HG03342 (cell line): ENCODE measurements around the gene AFMID.
A peak's percentile ranks its signal among the peaks of the same experiment; 100 is the strongest.
"Not testable (repeated sequence)": the region's sequence is repeated elsewhere in the genome, so short reads cannot be mapped to it uniquely, and the experiment has no call there.

Experiments
- ATAC-seq: cut with Tn5 transposase; IDR thresholded peaks from one replicate; pipeline ENCODE4 v1.9.1; 2021; ENCODE audit warnings: mild to moderate bottlenecking, moderate library complexity; ENCODE audit not compliant: unreplicated experiment

AFMID gene

DNA sequence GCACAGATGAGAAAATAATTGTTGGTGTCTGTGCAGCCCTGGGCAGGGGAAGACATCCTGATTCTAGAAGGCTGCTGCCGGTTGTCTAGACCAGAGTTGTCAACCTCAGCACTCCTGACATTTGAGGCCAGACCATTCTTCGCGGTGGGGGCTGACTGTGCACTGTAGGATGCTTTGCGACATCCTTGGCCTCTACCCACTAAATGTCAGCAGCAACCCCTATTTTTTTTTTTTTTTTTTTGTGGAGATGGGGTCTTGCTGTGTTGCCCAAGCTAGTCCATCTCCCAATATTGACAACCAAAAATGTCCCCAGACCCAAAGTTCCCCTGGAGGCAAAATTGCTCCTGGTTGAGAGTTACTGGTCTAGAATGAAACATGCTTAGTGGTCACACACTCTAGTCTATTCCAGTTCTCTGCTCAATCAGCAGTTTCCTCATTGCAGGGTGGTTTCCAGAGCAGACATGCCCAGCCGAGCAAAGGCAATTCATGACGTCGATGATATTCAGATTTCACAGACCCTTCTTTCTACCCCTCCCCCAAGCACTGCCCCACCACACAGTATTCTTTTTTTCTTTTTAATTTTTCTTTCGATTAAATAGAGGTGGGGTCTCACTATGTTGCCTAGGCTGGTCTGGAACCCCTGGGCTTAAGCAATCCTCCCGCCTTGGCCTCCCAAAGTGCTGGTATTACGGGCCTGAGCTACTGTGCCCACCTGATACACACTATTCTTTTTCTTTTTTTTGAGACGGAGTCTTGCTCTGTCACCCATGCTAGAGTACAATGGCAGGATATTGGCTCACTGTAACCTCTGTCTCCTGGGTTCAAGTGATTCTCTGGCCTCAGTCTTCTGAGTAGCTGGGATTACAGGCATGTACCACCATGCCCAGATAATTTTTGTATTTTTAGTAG is 32.0 kb upstream of the AFMID start:
- ATAC-seq = no peak

DNA sequence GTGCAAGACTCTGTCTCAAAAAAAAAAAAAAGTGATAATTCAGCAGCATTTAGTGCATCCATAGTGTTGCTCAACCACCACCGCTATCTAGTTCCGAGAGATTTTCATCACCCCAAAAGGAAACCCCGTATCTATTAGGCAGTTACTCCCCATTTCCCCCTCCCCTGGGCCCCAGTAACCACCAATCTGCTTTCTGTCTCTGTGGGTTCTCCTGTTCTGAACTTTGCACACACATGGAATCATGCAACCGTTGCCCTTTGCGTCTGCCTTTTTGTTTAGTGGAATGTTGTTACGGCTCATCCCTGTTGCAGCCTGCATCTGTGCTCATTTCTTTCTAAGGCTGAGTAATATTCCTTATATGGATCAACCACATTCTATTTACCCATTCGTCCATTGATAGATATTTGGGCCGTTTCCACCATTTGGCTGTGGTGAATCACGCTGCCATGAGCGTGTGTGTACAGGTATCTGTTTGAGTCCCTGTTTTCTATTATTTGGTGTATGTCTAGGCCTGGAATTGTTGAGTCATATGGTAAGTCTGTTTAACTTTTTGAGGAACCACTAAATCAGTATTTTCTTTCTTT is 27.5 kb upstream of the AFMID start:
- no peak for ATAC-seq

DNA sequence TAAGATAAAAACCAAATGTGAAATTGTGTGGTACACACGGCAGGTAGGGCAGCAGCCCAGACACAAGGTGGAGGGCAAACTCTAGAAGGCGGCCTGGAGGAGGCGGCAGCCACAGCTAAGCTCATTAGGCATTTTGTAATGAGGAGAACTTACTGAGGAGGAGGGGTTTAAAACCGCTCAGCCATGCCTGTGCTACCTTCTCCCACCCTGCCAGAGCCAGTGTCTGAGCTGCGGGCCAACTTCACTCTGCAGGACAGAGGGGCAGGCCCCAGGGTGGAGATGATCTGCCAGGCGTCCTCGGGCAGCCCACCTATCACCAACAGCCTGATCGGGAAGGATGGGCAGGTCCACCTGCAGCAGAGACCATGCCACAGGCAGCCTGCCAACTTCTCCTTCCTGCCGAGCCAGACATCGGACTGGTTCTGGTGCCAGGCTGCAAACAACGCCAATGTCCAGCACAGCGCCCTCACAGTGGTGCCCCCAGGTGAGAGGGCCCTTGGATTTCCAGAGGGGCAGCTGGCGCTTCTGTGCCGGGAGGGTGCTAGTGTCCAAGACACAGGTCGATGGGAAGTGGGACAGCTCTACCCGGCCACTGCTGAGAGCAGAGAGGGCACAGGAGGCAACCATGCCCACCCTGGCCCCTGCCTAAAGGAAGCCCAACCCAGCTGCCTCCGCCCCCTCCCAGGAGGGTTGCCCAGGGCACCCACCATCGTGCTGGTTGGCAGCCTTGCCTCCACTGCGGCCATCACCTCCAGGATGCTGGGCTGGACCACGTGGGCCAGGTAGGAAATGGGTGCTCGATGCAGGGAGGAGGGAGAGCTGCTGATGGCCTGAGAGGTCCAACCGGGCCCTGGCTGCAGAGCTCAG is 23.0 kb upstream of the AFMID start:
- no peak for ATAC-seq

DNA sequence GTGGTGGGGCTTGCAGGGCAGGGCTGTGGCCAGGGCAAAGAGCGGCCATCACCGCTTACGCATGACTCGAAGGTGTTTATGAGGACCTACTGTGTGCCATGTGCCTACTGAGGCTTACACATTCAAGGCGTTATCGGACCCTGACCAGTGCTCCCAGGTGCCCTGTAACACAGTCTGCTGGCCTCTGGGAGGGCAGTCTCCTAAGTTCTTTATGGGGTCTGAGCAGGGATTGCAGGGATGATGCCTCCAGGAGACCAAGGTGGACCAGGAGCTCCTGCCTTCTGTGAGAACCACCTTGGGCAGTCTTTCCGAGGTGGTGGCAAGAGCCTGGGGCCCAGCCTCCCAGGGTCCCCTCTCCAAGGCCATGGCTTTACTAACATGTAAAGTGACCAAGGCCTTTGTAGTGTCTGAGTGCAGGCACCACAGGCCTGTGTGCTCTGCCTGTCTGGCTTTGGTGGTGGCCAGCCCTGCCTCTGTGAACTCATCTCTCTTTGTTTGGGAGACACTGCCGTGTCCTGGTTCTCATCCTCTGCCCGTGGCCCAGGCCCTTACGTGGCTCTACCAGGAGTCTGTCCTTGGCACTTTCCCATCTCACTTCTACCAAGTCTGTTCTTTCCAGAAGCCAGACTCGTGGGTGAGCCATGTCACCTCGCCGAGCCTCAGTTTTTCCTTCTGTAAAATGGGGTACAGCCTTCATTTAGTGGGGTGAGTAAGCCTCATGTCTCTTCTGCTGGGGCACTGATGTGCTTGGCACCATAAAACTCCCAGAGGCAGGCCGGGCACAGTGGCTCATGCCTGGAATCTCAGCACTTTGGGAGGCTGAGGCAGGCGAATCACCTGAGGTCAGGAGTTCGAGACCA is 22.2 kb upstream of the AFMID start:
- no peak for ATAC-seq

DNA sequence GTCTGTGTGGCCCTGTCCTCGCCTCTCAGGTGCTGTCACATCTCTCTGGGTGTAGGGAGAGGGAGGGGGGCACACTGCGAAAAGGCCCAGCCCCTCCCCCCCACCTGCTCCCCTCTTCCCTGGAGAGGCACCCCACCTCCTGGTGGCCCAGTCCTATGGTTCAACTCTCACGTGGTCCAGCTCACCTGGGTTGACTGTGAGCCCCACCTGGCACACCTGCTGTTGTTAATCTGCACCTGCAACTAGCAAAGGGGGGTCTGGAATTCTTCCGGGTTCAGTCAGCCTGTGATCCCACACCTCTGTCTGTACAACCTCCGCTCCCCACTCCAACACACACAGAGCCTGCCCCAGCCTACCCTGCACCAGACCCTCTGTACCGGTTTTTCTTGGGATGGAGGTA is 20.7 kb upstream of the AFMID start:
- no peak for ATAC-seq

DNA sequence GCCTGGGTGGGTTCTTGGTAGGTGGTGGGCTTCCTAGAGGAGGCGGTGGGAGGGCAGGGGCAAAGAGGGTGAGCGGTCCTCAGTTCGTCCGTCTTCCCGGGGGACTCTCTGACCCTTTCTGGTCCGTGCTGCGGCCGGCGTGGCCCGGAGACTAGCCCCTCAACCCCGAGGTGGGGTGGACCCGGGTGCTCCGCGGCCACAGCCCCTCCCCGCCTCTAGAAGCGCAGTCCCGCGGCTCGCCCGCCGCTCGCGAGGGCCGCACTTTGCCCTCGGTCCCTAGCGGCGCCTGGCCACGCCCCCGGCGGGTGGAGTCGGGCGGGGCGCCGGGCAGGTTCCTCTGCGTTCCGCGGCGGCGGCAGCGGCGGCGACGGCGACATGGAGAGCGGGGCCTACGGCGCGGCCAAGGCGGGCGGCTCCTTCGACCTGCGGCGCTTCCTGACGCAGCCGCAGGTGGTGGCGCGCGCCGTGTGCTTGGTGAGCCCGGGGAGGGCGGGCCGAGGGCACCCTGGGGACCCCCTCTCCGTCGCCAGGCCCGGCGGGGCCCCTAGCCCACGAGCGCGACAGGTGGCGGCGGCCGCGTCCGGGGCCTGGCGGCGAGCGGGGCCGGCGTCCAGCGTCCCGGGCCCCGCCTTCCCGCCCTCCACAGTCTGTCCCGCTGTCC is 18.8 kb upstream of the AFMID start, which contains the start of gene SYNGR2:
Gene SYNGR2, plus strand, starts transcription at position 340 of the 661 bp plus-strand sequence. Its CDS starts 36 bp downstream, at position 376.
- ATAC-seq = peak; percentile 50

DNA sequence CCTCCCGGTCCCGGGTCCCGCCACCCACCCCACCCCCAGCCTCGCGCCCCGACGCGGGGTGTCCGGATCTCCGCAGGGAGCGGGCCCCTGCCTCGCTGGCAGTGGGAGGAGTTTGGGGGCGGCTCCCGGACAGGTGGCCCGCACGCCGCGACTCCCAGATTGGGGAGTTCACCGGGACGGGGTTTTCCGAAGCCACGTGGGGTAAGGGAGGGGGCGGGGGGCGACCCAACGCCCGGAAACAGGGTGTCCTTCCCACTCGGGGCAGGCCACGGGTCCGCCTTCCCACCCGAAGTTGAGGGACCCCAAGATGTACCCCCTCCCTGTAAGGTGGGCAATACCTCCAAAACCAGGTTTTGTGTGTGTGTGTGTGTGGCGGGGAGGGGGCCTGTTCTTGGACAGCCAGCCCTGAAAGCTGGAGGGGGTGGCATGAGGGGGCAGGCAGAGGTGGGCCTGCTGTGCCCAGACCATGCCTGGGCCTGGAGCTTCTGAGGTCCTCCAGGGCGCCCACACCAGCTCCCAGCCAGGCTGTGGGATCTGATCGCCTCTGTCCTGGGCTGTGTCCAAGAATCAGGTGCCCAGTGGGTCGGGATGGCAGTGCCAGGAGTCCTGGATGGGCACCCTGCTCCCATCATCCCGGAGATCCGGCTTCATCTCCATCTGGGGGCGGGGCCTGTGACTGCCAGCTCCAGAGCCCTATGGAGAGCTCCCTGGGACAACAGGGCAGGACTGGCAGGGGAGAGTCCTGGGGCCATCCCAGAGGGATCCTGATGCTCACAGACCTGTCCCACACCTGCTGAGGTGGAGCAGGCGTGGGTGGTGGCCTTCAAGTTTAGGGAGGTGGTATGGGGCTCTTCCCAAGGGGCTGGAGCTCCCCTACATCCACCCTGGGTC is 18.0 kb upstream of the AFMID start:
- no peak for ATAC-seq

DNA sequence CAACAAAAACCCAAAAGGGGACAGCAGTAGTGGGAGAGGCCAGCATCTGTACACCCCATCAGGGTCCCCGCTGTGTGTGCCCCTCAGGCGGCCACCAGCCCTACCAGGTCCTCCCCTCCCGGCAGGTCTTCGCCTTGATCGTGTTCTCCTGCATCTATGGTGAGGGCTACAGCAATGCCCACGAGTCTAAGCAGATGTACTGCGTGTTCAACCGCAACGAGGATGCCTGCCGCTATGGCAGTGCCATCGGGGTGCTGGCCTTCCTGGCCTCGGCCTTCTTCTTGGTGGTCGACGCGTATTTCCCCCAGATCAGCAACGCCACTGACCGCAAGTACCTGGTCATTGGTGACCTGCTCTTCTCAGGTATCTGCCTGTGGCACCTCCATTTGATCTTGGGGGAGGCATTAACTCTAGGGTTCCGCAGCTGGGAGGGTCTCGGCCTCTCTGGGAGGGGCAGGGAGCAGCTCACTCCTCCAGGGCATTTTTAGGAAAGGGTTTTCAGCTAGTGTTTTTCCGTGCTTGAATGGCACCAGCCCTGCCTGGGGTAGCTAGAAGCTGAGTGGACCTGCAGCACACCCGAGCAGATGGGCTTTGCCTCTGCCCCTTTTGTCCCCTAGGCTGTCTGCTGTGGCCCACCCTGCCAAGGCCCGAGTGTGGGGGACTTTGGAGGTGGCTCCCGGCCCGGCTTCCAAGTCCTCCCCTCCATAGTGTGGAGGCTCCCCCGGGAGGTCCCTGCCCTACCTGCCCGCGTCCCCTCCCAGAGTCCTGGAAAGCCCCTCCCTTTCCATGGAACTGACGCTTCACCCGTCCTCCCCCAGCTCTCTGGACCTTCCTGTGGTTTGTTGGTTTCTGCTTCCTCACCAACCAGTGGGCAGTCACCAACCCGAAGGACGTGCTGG is 16.2 kb upstream of the AFMID start:
- ATAC-seq = no peak

DNA sequence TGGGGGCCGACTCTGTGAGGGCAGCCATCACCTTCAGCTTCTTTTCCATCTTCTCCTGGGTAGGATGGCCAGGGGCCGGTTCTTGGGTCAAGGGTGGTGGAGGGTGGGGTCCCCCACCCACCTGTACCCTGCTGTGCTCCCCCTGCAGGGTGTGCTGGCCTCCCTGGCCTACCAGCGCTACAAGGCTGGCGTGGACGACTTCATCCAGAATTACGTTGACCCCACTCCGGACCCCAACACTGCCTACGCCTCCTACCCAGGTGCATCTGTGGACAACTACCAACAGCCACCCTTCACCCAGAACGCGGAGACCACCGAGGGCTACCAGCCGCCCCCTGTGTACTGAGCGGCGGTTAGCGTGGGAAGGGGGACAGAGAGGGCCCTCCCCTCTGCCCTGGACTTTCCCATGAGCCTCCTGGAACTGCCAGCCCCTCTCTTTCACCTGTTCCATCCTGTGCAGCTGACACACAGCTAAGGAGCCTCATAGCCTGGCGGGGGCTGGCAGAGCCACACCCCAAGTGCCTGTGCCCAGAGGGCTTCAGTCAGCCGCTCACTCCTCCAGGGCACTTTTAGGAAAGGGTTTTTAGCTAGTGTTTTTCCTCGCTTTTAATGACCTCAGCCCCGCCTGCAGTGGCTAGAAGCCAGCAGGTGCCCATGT is 15.4 kb upstream of the AFMID start:
- not testable (repeated sequence) for ATAC-seq

DNA sequence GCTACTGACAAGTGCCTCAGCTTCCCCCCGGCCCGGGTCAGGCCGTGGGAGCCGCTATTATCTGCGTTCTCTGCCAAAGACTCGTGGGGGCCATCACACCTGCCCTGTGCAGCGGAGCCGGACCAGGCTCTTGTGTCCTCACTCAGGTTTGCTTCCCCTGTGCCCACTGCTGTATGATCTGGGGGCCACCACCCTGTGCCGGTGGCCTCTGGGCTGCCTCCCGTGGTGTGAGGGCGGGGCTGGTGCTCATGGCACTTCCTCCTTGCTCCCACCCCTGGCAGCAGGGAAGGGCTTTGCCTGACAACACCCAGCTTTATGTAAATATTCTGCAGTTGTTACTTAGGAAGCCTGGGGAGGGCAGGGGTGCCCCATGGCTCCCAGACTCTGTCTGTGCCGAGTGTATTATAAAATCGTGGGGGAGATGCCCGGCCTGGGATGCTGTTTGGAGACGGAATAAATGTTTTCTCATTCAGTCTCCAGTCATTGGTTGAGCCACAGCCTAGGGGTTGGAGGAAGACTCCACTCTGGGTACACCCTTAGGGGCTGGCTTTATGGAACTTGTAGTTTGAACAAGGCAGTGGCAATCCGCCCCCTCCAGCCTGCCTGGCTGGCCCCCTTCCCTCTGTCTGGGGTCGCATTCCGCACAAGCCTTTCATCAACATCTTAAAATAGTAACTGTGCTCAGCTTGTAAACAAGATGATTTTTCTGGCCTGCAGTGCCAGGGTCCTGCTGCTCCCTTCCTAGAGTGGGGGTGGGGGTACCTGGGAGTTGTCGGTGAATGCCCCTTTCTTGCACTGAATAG is 14.7 kb upstream of the AFMID start:
- ATAC-seq = no peak

DNA sequence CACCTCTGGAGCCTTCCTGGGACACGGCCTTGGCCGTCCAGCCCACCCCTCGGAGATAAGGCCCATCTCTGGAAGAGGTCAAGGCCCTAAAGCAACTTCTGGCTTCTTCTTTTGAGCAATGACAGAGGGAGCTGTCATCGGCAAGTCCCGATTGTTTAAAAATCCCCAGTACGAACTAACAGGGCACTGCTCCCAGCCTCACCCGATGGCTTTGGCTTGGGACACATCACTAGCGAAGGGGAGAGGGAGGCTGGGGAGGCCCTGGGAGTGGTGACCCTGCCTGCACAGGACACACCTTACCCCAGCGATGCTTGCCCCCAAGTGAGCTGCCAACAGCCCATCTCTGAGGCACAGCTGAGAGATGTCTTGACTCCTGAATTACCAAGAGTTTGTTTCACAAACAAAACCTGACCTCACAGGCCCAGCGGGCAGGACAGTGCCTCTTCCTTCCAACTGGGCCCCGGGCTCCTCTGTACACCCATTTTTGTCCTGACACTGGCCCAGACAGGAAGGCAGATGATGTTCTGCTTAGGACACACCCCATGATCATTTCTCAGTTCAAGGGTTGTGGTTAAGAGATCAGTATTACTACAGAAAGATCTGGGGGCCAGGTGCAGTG is 14.0 kb upstream of the AFMID start:
- ATAC-seq = peak; percentile 36

DNA sequence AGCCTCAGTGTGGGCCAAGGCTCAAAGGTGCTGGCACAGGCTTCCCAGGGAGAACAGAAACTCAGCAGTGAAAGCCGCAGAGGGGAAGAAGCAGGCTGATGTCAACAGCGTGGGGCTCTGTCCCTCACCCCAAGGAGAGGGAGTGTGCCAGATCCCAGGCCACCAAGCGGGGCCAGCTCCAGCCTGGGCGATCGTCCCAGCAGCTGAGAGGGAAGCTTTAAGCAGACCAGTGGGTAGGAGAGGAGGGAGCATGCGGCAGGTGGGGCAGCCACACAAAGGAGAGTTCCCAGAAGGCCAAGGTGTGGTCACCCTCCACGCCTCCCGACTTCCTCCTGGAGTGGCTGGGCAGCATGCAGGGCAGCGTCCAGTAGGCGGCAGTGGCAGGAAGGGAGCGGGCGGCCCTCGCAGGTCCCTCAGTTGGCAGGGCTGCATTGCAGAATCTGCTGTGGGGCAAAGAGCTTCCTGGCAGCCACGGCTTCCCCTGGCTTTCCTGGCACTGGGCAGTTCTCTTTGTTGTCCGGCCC is 12.8 kb upstream of the AFMID start:
- ATAC-seq = no peak

DNA sequence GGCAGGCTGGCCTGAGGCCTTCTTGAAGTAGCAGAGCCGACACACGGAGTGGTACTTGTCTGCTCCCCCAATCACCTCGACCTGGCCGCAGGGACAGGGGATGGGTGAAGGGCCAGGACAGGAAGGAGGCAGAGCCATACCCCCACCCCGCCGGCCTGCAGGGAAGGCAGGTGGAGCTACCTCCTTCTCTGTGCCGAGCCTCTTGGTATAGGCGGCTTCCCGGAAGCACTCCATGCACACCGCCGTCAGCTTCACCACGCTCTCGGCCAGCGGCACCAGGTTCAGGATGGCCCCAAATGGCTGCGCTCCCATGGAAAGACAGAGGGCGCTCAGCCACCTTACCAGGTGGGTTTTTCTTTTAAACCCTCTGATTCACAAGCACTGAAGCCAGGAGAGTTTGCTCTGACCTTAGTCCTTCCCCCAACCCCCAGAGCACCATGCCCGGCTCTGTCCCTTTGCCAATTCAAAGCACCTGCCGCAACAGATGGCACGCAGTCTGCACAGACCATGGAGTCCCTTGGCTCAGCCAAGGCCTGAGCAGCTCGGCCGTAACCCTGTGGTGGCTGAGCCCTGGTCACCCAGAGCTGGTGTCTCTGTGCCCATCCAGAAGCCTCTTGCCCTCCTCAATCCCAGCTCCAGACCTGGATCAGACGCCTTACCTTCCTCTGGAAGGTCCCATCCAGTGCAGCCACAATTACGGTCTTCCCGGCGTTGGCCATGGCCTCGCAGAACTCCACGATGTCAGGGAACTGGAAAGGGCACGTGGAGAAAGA is 12.1 kb upstream of the AFMID start:
- no peak for ATAC-seq

DNA sequence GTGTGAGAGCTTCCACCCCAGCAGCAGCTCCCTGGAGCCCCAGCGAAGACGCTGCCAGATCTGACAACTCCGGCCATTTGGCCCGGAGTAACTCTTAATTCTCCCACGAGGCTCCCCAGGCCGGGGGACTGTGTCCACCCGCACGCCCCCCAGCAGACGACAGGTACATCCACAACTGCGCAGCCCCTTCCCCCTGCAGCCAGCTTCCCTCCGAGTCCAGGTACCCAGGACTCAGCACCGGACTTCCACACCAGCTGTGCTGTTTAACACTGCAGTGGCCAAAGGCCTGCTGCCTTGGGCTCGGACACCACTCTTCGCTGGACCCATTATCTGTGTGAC is 11.6 kb upstream of the AFMID start:
- no peak for ATAC-seq

DNA sequence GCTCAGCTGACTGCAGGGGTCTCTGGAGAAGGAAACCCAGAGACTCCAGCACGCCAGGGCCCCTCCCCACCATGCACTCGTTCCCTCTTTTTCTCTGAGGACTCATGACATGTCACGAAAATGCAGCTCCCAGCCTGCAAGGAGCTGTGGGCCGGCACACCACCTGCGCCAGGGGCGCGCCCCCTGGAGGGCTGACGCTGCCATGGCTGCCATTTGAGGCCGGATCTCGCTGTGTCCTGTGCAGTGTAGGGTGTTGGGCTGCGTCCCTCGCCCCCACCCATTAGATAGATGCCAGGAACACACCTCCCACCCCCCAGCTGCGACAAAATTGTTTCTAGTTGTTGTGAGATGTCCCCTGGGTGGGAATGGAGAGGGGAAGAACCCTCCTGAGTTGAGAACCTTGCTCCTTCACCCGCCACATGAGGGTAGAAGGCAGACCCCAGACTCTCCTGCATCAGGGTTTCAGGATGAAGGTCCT is 10.6 kb upstream of the AFMID start:
- ATAC-seq = no peak
